Activated T-cell treated with anti-CD3 and anti-CD28 coated beads, Interleukin-2, amount 50 U/mL, for 4 hours (primary cell): ENCODE measurements around the gene CCNQ. TPM values are rescaled to one million over a fixed set of nuclear protein-coding genes. Genes with fewer than 3 reads are reported as not detected.

ENCODE experiments used
- ATAC-seq, 2 donors: fragments of 200-7000 bp; cut with Tn5 transposase; one replicate each; pipeline ENCODE4 v1.10.0; 2021
- DNase-seq: peaks from one replicate; pipeline ENCODE4 v3.0.0-alpha.2; 2020
- H3K27me3 Mint-ChIP-seq: one replicate; pipeline ENCODE4 v1.8.0; 2021; ENCODE audit warnings: low read depth, mixed read lengths
- H3K36me3 Mint-ChIP-seq: one replicate; pipeline ENCODE4 v1.8.0; 2022; ENCODE audit warnings: mixed read lengths; ENCODE audit not compliant: insufficient read depth
- H3K4me1 Mint-ChIP-seq: one replicate; pipeline ENCODE4 v1.8.0; 2021; ENCODE audit warnings: low read depth, mixed read lengths
- H3K4me3 Mint-ChIP-seq: one replicate; pipeline ENCODE4 v1.8.0; 2021; ENCODE audit warnings: mild to moderate bottlenecking, moderate library complexity, mixed read lengths
- H3K9me3 Mint-ChIP-seq: one replicate; pipeline ENCODE4 v1.8.0; 2021; ENCODE audit warnings: mixed read lengths
- total RNA-seq, 3 donors: library from RNA; stranded (reverse); gene quantifications; one replicate each; pipeline ENCODE4 v1.2.1, GENCODE V29; 2021

CCNQ gene
- total RNA-seq, 3 donors from 2014 or later = 38.6 to 46.9 (median 39.1) TPM

- Mint-ChIP-seq H3K9me3 (no peaks in the 10 kb centered on the region), H3K36me3 (peaks cover 5% of the 10 kb centered on the region), H3K27me3 (no peaks in the 10 kb centered on the region), H3K4me3 (peak overlapping the region; percentile 80), H3K4me1 (peaks cover 48% of the 10 kb centered on the region)
- DNase-seq = no peak
- no peak for ATAC-seq
Measured at GRCh38 chrX:153600032-153600373, 1.1 kb upstream of the CCNQ start.

GRCh38 chrX:153599192-153600031 is 473 bp upstream of the CCNQ start:
- no peaks in the 10 kb centered on the region for H3K9me3 Mint-ChIP-seq
- peak overlapping the region; percentile 80 for H3K4me3 Mint-ChIP-seq
- no peaks in the 10 kb centered on the region for H3K27me3 Mint-ChIP-seq
- peak; percentile 83 for DNase-seq
- peaks cover 46% of the 10 kb centered on the region for H3K4me1 Mint-ChIP-seq
- H3K36me3 Mint-ChIP-seq = peaks cover 5% of the 10 kb centered on the region
- ATAC-seq = peak; percentile 87 to 89

- Mint-ChIP-seq H3K27me3 (no peaks in the 10 kb centered on the region), H3K4me3 (peak overlapping the region; percentile 87), H3K9me3 (no peaks in the 10 kb centered on the region), H3K4me1 (peaks cover 32% of the 10 kb centered on the region), H3K36me3 (peaks cover 10% of the 10 kb centered on the region)
- DNase-seq (no peak), ATAC-seq (no peak)
Measured at GRCh38 chrX:153596981-153597750, 1.8 kb downstream of the CCNQ start.

GRCh38 chrX:153595859-153596857 is 2.8 kb downstream of the CCNQ start:
- peaks cover 32% of the 10 kb centered on the region for H3K4me1 Mint-ChIP-seq
- ATAC-seq (no peak), DNase-seq (no peak)
- H3K27me3 Mint-ChIP-seq = no peaks in the 10 kb centered on the region
- peaks cover 11% of the 10 kb centered on the region for H3K36me3 Mint-ChIP-seq
- no peaks in the 10 kb centered on the region for H3K9me3 Mint-ChIP-seq
- H3K4me3 Mint-ChIP-seq = no peak overlapping the region

- H3K9me3 Mint-ChIP-seq = no peaks in the 10 kb centered on the region
- ATAC-seq (no peak), DNase-seq (no peak)
- H3K36me3 Mint-ChIP-seq = peaks cover 11% of the 10 kb centered on the region
- H3K27me3 Mint-ChIP-seq = no peaks in the 10 kb centered on the region
- no peak overlapping the region for H3K4me3 Mint-ChIP-seq
- H3K4me1 Mint-ChIP-seq = peaks cover 28% of the 10 kb centered on the region
Measured at GRCh38 chrX:153595387-153595786, 3.6 kb downstream of the CCNQ start.

- Mint-ChIP-seq H3K4me1 (peaks cover 22% of the 10 kb centered on the region), H3K9me3 (no peaks in the 10 kb centered on the region), H3K36me3 (peaks cover 11% of the 10 kb centered on the region), H3K4me3 (no peak overlapping the region), H3K27me3 (no peaks in the 10 kb centered on the region)
- DNase-seq (no peak), ATAC-seq (no peak)
Measured at GRCh38 chrX:153593811-153594500, 5.0 kb downstream of the CCNQ start.

GRCh38 chrX:153592966-153593688 is 5.8 kb downstream of the CCNQ start:
- ATAC-seq (no peak), DNase-seq (no peak)
- Mint-ChIP-seq H3K36me3 (peaks cover 14% of the 10 kb centered on the region), H3K27me3 (no peaks in the 10 kb centered on the region), H3K9me3 (no peaks in the 10 kb centered on the region), H3K4me3 (no peak overlapping the region), H3K4me1 (peaks cover 22% of the 10 kb centered on the region)

GRCh38 chrX:153592091-153592833 is 6.7 kb downstream of the CCNQ start:
- ATAC-seq (no peak), DNase-seq (no peak)
- H3K36me3 Mint-ChIP-seq = peaks cover 17% of the 10 kb centered on the region
- H3K27me3 Mint-ChIP-seq = no peaks in the 10 kb centered on the region
- H3K4me3 Mint-ChIP-seq = no peak overlapping the region
- peaks cover 13% of the 10 kb centered on the region for H3K4me1 Mint-ChIP-seq
- no peaks in the 10 kb centered on the region for H3K9me3 Mint-ChIP-seq

- Mint-ChIP-seq H3K4me3 (no peak overlapping the region), H3K36me3 (peaks cover 19% of the 10 kb centered on the region), H3K4me1 (peaks cover 4% of the 10 kb centered on the region), H3K27me3 (no peaks in the 10 kb centered on the region), H3K9me3 (no peaks in the 10 kb centered on the region)
- ATAC-seq (no peak), DNase-seq (no peak)
Measured at GRCh38 chrX:153590961-153591956, 7.7 kb downstream of the CCNQ start.

GRCh38 chrX:153588782-153589446 is 10.0 kb downstream of the CCNQ start:
- no peaks in the 10 kb centered on the region for H3K27me3 Mint-ChIP-seq
- H3K9me3 Mint-ChIP-seq = no peaks in the 10 kb centered on the region
- H3K4me3 Mint-ChIP-seq = no peak overlapping the region
- peaks cover 12% of the 10 kb centered on the region for H3K36me3 Mint-ChIP-seq
- DNase-seq = no peak
- no peak for ATAC-seq
- peaks cover 1% of the 10 kb centered on the region for H3K4me1 Mint-ChIP-seq

GRCh38 chrX:153588021-153588781 is 10.7 kb downstream of the CCNQ start:
- Mint-ChIP-seq H3K4me1 (peaks cover 8% of the 10 kb centered on the region), H3K27me3 (no peaks in the 10 kb centered on the region), H3K4me3 (no peak overlapping the region), H3K36me3 (peaks cover 9% of the 10 kb centered on the region), H3K9me3 (no peaks in the 10 kb centered on the region)
- no peak for ATAC-seq
- no peak for DNase-seq
